Measurements from ENCODE around the gene DENND10. TPM values are rescaled to one million over a fixed set of nuclear protein-coding genes. Genes with fewer than 3 reads are reported as not detected.

The DENND10 gene, protein sequence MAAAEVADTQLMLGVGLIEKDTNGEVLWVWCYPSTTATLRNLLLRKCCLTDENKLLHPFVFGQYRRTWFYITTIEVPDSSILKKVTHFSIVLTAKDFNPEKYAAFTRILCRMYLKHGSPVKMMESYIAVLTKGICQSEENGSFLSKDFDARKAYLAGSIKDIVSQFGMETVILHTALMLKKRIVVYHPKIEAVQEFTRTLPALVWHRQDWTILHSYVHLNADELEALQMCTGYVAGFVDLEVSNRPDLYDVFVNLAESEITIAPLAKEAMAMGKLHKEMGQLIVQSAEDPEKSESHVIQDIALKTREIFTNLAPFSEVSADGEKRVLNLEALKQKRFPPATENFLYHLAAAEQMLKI
- total RNA-seq = 10 to 100 TPM; 23.3 to 42.7 TPM

DNA sequence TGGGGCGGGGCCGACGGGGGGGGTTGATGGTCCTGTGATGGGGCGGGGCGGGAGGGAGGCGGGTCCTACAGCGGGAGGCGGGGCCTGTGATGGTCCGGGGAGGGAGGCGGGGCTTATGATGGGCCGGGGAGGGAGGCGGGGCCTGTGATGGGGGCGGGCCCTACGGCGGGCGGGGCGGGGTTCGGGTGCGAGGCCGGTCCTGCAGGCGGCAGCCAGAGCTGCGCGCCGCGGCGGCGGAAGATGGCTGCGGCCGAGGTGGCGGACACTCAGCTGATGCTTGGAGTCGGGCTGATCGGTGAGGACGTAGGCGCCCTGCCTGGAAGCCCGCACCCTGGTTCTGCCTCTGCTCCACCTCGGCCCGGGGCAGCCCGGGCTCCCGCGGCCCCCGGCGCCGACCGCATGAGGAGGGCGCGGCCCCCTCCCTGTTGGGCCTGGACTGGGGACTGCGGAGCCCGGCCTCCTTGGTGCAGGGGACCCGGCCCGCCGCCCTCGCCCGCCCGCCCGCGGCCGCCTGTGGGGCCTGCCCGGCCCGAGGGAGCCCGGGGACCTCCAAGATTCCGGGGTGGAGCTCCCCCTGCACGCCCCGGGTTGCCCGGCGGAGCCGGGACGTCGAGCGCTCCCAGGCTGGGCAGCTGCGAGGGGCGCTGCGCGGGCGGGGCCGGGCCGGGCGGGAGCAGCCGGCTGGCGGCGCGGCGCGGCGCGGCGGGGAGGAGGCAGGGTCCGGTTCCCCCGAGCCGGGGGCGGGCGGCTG, at the start of gene DENND10:
DENND10 (plus strand) TSS at position 211 of the 751 bp plus-strand sequence; CDS start at position 241, 30 bp downstream.
- Histone ChIP-seq H3K4me1 (no peaks in the 10 kb centered on the region), H3K9me3 (no peaks in the 10 kb centered on the region), H3K36me3 (no peaks in the 10 kb centered on the region), H3K4me3 (peak within 1 kb of the TSS; percentile 82), H3K9ac (ENCODE audit: low read depth in 2 of 2, low read length in 2 of 2) (peak within 1 kb of the TSS; percentile 67 to 87), H3K27ac (peak within 1 kb of the TSS; percentile 73), H3K27me3 (no peaks in the 10 kb centered on the region)
- peak; percentile 86 for DNase-seq
- TF ChIP-seq, protein P1, sequence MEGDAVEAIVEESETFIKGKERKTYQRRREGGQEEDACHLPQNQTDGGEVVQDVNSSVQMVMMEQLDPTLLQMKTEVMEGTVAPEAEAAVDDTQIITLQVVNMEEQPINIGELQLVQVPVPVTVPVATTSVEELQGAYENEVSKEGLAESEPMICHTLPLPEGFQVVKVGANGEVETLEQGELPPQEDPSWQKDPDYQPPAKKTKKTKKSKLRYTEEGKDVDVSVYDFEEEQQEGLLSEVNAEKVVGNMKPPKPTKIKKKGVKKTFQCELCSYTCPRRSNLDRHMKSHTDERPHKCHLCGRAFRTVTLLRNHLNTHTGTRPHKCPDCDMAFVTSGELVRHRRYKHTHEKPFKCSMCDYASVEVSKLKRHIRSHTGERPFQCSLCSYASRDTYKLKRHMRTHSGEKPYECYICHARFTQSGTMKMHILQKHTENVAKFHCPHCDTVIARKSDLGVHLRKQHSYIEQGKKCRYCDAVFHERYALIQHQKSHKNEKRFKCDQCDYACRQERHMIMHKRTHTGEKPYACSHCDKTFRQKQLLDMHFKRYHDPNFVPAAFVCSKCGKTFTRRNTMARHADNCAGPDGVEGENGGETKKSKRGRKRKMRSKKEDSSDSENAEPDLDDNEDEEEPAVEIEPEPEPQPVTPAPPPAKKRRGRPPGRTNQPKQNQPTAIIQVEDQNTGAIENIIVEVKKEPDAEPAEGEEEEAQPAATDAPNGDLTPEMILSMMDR (IDR thresholded peaks at IDR 0.05) = no peak
- intact Hi-C loops (cut with DNase I) = no loop called here

DNA sequence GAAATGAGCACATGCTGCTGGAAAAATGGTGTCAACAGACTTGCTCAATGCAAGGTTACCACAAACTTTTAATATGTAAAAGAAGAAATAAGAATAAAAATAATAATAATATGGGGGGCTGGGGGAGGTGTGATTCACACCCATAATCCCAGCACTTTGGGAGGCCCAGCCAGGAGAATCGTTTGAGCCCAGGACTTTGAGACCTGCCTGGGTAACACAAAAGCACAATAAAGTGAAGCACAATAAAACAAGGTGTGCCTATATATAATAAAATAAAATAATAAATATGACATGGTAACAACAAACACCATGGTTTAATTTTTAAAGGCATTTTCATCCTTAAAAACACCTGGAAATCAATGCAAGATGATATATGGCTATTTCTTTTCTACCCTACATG, 48.4 kb upstream of the DENND10 start:
- H3K27me3 ChIP-seq = no peaks in the 10 kb centered on the region
- no peak overlapping the region for H3K4me3 ChIP-seq
- H3K9me3 ChIP-seq = no peaks in the 10 kb centered on the region
- intact Hi-C loops (cut with DNase I) = loop anchor here (10.0 kb wide), 1 partner anchor 109 kb away; the partner anchor contains the start of gene SFXN4
- H3K9ac ChIP-seq (ENCODE audit: low read depth in 2 of 2, low read length in 2 of 2) = no peak overlapping the region
- H3K27ac ChIP-seq = peak overlapping the region; percentile 13
- TF ChIP-seq, protein P1 (IDR thresholded peaks at IDR 0.05) = no peak
- H3K36me3 ChIP-seq = peaks cover 41% of the 10 kb centered on the region
- H3K4me1 ChIP-seq = no peaks in the 10 kb centered on the region
- DNase-seq = no peak

DNA sequence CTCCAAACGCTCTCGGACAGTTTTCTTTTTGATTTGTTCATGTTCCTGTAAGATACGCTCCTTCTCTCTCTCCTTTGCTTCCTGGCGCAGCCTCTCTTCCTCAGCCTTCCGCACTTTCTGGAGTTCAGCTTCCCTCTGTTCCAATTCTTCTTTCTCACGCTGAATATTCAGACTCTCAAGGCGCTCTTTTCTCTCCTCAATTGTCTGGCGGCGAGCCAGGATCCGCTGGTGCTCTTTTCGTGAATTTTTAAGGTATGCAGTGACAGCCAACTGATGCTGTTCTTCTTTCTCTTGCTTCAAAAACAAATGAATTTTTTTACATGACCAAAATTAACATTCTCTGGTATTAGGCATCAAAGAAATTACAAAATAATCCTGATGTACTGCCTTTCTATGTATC, 45.9 kb upstream of the DENND10 start:
- TF ChIP-seq, protein P1 (IDR thresholded peaks at IDR 0.05) = no peak
- Histone ChIP-seq H3K27me3 (no peaks in the 10 kb centered on the region), H3K27ac (no peak overlapping the region), H3K9ac (ENCODE audit: low read depth in 2 of 2, low read length in 2 of 2) (no peak overlapping the region), H3K4me1 (no peaks in the 10 kb centered on the region), H3K9me3 (no peaks in the 10 kb centered on the region), H3K4me3 (no peak overlapping the region), H3K36me3 (peaks cover 24% of the 10 kb centered on the region)
- no peak for DNase-seq
- intact Hi-C loops (cut with DNase I) = loop anchor here (10.0 kb wide), 1 partner anchor 107 kb away; the partner anchor contains the start of gene SFXN4

DNA sequence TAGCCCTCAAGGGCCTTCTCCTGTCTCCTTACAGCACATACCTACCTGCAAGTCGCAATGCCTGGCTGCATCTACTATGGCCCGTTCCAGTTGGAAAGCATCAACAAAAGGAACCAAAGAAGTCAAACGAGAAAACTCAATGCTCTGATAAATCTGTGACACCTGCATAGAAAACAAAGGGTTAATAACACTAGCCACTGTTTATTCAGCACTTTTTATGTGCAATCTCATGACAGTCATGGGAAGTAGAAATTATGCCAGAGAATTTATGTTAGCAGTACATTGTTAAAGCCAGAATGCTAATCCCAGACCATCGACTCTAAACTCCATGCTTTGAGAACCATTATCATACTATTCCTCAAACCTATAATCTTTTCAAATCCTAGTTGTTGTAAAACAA, 44.4 kb upstream of the DENND10 start:
- DNase-seq = no peak
- TF ChIP-seq, protein P1 (IDR thresholded peaks at IDR 0.05) = no peak

DNA sequence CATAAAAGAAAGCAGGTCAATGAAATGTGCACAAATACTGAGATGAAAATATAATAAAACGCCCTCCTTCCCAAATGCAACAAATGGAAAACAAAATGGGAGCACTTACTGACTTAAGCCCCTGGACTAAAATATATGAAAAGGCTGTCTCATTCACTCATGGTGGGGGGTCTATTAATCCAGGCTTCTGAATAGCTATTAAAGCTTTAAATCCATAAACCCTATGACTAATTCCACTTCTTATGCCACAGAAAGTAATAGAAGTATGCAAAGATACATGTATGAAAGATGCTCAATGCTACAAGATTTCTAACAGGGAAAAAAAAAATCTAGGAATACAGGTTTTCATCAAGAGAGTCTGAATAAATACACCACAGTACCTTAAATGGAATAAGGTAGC, 43.8 kb upstream of the DENND10 start:
- H3K36me3 ChIP-seq = peaks cover 21% of the 10 kb centered on the region
- no peaks in the 10 kb centered on the region for H3K4me1 ChIP-seq

More for the DNA sequence above, 44.4 kb upstream of the DENND10 start:
- Histone ChIP-seq H3K9me3 (no peaks in the 10 kb centered on the region), H3K27ac (no peak overlapping the region), H3K36me3 (peaks cover 21% of the 10 kb centered on the region), H3K9ac (ENCODE audit: low read depth in 2 of 2, low read length in 2 of 2) (no peak overlapping the region), H3K27me3 (no peaks in the 10 kb centered on the region), H3K4me3 (no peak overlapping the region), H3K4me1 (no peaks in the 10 kb centered on the region)
- intact Hi-C loops (cut with DNase I) = loop anchor here (10.0 kb wide), 1 partner anchor 105 kb away; the partner anchor contains the start of gene SFXN4

More for the DNA sequence above, 43.8 kb upstream of the DENND10 start:
- Histone ChIP-seq H3K9me3 (no peaks in the 10 kb centered on the region), H3K27ac (no peak overlapping the region), H3K9ac (ENCODE audit: low read depth in 2 of 2, low read length in 2 of 2) (no peak overlapping the region), H3K4me3 (no peak overlapping the region), H3K27me3 (no peaks in the 10 kb centered on the region)
- DNase-seq = no peak
- intact Hi-C loops (cut with DNase I) = loop anchor here (10.0 kb wide), 1 partner anchor 55 kb away; no protein-coding TSS in a partner anchor
- TF ChIP-seq, protein P1 (IDR thresholded peaks at IDR 0.05) = no peak
